ENCODE data around the gene BCCIP.

Gene BCCIP

DNA sequence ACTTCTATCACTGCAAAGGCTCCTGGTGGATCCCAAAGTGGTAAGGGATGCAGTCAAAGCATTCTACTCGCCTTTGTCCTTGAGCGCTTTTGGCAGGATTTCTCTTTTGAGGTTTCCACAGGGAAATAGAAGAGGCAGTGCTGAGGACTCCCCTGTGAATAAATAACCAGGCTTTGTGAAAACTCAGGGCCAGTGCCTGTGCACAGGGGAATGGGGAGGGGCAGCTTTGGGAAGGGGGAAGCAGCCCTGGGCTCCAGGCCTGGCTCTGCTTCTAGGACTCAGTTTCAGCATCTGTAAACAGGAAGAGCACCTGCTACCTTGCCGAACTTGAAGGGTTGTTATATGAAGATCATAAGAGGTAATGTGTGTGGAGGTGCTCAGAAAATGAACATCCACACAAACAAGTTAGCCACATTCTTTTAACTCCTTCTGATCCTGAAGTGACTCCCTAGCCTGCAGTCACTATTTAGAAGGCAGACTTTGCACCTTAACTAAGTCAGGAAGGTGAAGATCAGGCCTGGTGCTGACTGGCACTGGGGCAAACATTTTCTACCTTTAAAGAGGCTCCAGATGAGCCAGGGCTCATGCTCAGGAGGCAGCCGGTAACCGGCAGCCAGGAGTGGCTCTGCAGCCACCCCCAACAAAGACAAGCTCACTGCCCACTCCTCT, 25.2 kb upstream of the BCCIP start:
- no peak for DNase-seq (ENCODE audit: low read depth in 2 of 2)

DNA sequence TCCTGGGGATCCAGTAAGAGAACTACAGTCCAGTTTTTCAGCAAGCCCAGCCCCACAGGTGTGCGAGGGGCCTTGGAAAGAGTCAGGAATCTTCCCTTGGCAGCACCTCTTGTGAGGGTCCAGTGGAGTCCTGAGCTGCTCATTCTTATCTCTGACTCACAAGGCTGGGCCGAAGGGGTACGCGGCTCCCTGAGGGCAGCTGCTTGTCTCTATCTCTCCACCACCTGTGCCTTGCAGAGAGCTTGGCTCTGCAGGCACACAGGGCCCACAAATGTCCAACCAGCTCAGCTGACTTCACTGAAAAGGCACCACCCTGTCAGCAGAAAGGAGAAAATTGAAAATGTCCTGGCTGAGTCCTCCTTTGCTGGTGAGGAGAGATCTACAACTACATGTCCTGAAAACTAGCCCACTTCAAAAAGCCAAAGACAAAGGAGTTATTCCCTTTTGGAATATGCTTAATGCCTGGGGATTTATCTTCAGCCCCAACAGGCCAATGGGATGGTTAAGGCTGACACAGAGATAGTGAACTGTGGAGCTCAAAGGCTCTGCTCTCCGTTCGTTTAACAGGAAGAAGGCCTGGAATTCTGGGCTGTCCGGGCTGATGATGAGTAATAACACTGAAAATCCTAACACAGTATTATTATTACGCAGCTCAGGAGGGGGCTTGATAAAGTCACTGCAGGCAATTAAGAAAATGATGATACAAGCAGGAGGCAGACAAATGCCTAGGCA, 23.7 kb upstream of the BCCIP start:
- DNase-seq (ENCODE audit: low read depth in 2 of 2), result no peak

DNA sequence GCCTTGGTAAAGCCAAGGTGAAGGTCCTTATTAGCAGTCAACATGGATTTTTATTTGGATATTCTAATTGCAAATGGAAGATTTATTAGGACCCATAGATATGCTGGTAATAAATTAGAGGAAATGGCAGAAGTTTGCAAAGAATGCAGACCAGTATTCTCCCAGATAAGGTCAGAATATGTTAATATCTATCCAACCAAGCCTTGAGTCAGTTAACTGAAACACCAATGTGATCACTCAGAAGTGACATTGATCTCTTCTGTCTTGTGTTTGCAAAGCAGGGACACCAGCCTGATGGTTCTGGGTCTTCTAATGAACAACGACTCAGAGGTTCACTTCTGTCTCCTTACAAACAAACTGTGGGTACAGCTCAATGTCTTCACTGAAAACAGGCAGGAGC, 21.8 kb upstream of the BCCIP start:
- DNase-seq (ENCODE audit: low read depth in 2 of 2), result no peak

DNA sequence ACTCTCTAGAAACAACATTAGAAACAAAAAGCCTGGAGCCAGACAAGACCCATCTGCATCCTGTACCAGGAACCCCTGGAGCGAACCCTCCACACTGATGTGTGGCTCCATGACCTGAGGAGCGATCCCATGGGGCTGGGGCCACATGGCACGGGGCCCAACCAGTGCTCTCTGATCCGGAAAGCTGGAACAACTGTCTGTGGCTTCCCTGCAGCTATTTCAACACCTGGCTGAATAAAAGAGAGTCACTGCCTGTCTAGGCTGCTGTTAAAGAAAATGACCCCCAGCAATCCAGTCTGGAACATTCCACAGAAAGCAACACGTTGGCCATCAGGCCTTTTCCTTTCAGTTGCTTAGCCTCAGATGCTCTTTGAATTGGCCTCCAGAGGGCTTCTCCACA, 21.2 kb upstream of the BCCIP start:
- no peak for DNase-seq (ENCODE audit: low read depth in 2 of 2)

DNA sequence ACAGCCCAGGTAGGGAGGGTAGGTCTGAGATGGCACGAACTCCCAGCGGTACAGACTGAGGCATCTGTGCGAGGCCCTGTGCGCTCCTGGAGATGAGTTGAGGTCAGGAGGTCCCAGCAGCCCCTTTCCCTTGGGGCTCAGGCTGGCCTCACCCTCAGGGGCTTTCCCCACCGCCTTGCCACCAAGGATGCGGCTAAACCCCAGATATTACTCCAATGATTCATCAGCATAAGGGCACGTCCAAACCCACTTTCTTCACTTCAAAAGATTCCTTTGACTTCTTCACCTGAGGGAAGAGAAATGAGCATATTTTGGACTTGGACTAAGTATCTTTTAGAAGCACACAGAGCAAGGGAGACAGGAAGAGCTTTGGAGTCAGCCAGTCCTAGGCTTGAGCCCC, 20.6 kb upstream of the BCCIP start:
- DNase-seq (ENCODE audit: low read depth in 2 of 2), result no peak

DNA sequence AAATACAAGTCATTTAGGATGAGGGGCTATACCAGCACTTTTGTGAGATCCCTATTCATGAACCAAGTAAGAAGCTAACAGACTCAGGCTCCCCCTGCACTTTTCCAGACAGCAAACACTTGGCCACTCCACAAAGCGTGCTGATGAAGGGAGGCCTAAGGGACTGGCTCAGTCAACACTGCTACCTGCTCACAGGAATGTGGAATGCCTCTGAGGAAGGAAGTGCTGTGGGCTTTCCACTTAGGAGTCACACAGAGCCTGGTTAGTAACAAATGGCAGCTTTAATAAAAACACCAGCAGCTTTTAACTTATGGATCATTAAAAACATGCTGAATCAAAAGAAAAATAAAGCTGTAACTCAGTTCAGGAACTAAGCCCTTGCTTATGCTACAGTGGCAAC, 15.3 kb upstream of the BCCIP start:
- DNase-seq (ENCODE audit: low read depth in 2 of 2), result no peak

DNA sequence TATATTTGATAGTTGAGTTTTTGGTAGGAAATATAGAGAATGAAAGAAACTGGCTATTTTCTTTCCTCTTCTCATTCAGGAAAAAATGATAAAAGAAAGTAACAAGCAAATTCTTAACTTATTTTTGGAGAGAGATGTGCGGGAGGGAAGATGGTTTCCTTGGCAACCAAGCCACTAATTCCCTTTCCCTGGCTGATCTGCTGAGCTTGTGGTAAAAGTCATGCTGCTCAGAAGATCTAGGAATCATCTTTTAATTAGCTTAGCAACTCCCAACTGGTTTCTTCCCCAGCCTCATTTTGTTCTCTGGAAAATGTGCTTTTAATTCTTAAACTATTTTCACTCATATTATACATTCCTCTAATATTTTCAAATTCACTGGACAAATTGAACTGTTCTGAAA, 12.1 kb upstream of the BCCIP start:
- no peak for DNase-seq (ENCODE audit: low read depth in 2 of 2)

DNA sequence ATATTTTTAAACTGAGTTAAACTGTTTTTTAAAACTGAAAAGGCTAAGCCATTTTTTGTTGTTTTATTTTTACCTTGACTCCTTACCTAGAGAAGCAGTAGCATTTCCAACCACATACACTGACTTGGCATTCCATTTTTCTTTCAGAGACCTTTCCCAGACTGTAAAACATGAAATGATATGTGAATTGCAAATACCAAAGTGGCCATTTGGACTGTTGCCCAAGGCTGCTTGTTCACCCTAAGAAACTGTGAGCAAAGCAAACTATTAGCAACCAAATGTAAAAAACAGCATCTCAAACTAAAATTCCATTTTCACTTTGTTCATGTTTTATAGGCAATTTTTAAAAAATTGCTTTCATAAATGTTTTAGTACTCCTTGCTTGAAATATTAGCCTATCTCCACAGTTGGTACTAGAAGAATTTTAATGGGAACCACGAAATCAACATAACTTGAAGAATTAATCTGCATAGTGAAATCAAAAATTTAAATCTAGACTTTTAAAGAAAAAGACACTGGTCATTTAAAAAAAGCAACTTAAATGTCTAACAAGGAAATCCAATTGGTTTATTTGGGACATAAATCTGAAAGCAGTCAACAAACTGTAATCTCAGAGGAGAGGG, 11.1 kb upstream of the BCCIP start:
- DNase-seq (ENCODE audit: low read depth in 2 of 2), result no peak

DNA sequence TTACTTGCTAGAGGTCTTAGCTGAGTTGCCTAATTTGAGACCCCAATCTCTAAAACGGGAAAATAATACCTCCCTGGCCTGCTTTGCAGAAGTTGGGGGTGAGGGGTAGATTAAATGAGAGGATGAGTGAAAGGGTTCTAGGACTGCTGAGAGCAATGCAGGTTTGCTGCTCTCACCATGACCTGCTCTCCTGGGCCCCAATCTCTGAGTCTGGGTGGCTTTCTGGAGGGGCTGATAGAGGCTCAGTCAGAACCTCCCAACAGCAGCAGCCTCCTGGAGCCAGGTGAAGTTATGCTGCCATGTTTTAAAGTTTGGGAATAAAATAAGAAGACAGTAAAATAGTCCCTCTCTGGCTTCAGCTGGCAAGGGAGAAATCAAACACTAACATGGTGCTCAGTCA, 7.6 kb upstream of the BCCIP start:
- DNase-seq (ENCODE audit: low read depth in 2 of 2), result no peak

DNA sequence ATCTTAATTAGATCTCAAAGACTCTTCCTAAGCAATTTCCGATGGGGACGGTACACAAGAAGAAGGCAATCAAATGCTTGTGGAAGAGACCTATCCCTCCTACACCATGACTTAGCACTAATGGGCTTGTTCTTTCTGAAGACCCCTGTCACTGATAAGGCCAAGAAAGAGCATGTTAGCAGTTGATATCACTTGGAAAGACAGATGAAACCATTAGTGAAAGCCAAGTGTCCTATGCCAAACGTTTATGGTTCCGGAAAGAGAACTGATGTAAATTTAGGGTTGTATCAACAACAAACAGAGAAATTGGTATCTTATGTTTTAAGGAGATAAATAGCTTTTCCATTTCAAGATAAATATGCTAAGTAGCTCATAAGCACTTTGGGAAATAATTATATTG, 6.8 kb upstream of the BCCIP start:
- no peak for DNase-seq (ENCODE audit: low read depth in 2 of 2)

DNA sequence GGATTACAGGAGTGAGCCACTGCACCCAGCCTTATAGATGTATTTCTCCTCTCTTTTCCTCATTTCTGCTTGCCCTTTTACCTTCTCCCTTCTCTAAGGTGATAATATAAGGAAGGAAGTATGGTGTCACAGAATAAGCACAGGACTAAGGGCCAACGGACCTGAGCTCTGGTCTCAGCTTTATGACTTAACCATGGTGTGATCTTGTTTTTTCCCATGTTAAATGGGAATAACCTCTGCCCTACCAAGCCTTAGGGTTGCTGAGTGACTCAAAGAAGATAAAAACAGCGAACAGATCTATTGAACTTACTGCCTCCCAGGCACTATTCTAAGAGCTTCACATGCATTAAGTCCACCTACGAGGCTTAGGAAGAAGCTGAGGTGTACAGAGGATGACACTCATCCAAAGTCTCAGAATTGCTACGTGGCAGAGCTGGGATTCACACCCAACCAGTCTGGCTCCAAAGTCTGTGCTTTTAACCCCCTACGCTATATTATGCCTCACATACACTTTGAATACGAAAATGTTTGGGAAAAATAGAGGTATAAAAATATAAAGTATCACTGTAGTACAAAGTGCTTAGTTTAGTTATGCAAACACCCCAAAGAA, 5.9 kb upstream of the BCCIP start:
- no peak for DNase-seq (ENCODE audit: low read depth in 2 of 2)

DNA sequence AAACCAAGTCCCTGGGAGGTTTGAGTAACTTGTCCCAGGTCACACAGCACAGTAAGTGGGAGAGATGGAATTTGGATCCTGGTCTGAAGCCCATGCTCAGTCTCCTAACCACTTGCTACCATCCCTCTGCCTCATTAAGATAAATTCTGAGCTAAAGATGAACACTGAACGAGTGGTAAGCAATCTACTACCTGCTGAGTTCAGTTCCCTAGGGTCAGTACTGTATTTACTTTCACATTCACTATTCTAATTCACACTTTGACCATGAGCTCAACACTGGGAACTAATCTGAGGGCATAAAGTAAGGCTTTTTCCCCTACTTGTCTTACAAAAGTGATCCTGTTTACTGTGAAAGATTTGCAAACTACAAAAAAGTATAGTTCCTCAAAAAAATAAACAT, 2.6 kb upstream of the BCCIP start:
- DNase-seq (ENCODE audit: low read depth in 2 of 2), result no peak

DNA sequence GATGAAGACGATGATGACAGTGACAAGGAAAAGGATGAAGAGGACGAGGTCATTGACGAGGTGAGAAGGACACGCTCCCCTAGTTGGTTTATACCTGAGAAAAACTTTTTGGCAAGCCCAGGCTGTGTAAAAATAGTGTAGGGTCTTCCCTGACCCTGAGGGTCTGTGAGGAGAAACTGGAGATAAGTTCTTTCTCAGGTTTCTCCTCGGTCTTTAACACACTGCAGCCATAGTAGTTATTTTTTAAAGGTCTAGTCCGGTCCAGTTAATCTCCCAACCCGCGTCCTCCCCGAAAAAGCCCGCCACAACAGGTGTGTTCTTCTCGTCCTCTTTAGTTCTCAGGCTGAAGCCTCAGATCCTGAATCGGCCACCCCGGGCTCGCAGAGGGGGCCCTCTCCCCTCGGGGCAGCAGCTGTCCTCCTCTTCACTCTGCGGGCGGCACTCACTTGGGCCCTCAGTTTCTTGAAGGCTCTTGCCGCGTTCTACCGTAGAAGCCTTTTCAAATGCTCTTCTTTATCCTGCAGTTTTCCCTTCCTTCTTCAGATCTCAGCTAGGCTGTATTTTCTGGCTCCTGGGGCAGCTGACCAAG, 411 bp downstream of the BCCIP start:
- DNase-seq (ENCODE audit: low read depth in 2 of 2), result peak in 1 of 2 donors; percentile 10

DNA sequence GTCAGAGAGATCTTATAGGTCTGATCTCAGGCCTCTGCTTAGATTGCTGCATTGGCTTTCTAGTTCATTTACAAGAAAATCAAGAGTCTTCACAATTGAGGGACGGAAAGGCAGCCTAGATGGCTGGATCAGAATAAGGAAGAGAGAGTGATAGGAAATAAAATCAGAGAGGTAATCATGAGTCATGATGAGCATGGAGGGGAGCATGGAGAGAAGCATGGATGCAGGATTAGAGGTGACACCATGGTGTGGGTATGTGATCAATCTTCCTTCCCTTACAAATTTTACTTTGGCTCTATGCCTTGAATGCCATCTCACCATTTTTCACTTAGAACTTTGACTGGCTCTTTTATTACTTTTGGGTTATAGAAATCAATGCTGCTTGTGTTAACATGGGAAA, 1.4 kb downstream of the BCCIP start:
- DNase-seq (ENCODE audit: low read depth in 2 of 2), result no peak

DNA sequence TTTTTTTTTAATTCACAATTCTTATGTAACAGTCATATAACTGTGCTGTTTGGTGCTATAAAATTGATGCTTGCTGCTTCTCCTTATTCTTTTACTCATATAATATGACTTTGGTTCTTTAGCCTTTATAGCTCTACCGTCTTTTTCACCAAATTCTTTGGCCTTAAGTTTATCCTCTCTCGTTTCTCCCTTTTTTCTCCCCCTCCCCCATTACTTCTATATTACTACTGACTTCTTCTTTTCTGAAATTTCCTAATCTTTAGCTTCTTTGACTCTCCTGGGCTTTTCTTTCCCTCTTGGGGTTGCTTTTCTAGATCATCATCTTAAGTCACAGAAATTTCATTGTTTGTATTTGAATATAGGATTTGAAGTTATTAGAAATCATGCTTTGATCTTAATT, 3.8 kb downstream of the BCCIP start:
- no peak for DNase-seq (ENCODE audit: low read depth in 2 of 2)

DNA sequence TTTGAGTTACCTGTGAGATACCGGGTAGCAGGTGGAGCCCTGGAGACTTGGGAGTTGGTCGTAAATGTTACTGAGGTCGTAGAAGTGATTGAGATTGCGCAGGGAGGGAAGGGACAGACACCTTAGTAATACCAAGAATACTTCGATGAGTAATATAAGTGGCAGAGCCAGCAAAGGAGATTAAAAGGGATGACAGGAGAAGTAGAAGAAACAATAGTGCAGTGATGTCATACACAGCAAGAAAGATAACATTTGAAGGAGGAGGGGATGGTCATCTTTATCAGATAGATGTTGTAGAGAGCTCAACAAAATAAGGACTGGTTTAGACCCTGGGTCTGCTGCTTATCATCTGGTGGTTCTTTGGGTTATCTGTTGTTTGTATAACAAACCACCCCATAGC, 5.0 kb downstream of the BCCIP start:
- DNase-seq (ENCODE audit: low read depth in 2 of 2), result no peak

DNA sequence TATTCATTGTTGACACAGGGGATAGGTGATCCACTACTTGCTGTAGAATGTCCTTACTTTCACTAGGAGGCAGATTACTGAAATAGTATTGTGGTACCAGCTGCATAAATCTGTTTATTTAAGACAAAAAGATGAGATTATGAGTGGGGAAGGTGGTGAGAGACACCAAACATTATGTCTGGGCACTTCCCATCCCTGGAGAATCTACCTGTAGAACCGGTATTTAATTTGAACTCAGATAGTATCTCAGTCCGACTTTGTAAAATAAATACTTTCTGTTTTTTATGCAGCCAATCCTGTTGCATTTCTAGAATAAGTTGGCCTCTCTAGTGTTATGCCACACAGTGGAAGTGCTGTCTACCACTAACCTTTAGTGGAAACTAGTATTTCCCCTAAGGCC, 13.4 kb downstream of the BCCIP start:
- no peak for DNase-seq (ENCODE audit: low read depth in 2 of 2)

DNA sequence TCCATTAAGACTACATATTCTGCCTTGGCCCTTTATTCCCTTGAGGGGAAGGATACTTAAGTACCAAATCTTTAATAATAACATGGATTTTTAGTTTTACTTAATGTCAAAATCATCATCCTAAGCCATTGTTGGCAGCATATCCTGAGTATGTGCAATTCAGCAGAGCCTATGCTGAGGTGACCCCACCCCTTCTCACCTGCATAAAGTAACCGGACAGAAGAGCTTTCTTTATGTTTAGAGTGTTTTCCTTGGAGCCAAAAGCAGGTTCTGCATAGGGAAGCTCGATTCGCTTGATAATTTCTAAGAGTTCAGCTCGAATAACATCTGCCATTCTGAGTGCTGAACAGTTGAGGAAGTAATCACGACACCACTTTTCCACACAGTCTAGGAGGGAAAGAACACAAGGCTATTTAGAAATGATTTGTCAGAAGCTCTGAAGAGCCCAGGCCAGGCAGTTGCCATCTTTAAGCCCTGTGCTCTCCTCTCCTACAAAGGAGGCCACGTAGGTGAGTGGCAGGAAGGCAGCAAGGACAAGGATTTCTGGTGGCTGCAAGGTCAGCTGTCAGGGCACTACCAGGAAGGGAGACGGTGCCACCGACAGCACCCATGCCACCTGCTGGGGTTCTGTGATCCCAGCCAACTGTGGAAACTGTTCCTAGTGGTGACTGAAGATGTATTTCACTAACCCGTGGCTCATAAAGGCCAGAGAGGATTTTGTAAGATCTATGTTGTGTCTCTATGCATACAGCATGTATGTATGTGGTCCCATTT, 15.6 kb downstream of the BCCIP start:
- no peak for DNase-seq (ENCODE audit: low read depth in 2 of 2)

DNA sequence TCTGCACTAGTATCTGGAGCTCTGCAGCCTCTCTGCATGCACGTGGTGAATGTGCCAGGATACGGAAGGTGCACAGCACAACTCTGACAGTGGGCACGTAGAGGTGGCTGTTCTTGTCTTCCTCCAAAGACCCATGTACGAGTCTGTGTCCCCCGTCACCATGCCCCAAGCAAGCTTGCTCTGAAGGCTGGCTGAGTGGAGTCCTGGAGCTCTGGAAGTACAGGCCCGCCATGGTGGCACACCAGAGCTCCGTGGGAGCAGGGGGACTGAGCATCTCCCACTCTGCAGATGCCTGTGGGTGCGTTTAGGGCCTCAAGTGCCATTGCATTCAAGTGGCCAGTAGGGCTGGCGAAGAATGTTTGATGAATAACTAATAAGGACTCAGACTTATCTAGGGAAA, 17.1 kb downstream of the BCCIP start:
- DNase-seq (ENCODE audit: low read depth in 2 of 2), result no peak

DNA sequence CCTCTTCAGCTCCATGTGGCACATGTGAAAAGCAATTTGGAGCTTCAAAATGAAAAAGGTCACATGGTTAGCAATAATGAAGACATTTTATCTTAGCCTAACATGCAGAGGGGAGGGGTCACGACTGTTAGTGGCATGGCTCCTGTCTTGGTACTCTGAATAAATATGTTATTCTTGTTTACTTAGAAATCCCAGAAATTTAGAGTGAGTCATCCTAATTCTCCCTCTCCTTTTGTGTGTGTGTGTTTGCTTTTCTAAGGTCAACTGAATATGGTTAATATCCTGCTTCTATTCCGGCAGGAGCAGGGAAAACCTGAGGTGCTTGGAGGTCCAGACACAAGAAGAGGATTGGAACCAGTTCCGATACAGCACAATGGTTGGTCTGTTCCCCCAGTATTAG, 17.6 kb downstream of the BCCIP start:
- DNase-seq (ENCODE audit: low read depth in 2 of 2), result no peak

DNA sequence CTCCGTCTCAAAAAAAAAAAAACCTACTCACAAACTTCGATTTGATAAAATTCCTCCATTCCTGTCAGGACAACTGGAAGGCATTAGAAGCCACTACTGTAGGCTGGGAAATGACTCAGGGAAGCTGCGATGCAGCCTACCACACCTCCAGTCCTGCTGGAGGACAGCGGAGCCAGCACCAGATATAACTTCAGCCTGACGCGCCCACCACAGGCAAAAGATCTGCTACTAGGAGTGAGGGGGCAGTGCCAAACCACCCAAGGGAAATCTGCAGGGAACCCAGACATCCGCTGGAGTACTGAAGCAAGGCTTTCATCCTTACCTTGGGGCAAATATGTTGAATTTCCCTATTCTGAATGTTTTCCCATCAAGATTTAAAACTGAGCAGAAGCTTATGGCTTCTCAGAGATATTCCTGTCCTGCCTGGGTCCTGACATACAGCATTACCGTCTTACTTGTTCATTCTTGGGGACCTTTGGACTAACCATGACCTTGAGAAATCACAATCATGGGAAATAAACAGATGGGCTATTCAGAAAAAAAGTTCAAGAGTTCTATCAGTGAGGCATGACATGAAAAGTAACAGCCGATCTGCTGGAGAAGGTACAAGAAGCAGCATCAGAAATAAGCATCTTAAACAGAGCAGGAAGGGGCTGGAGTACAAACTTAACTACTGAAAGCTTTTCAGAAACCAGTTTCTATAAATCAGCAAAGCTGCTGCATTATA, 20.4 kb downstream of the BCCIP start:
- DNase-seq (ENCODE audit: low read depth in 2 of 2), result no peak

Measured in stimulated activated CD4-positive, alpha-beta T cell treated with anti-CD3 and anti-CD28 coated beads, Interleukin-1b, Interleukin-23, amount 100 ng/mL, for 4 hours (primary cell).